Esophagus squamous epithelium (tissue), 4 donors: Measurements from ENCODE around the gene KIDINS220.

ENCODE experiments used
- POLR2A ChIP-seq, 4 donors: fragments of 450-650 bp; IDR thresholded peaks; one replicate each; pipeline ENCODE4 v1.6.1; 2017; ENCODE audit warnings: antibody characterized with exemption in 4 of 4, mild to moderate bottlenecking in 4 of 4, moderate library complexity in 3 of 4
- TF ChIP-seq, protein P1 (sequence below), 6 experiments: fragments of 450-650 bp in 4 of 6; fragments of 200-600 bp in 2 of 6; sonication (generic) in 2 of 6; IDR thresholded peaks; one replicate each; pipeline ENCODE4 v1.5.1; 2016 to 2019; ENCODE audit warnings: antibody characterized with exemption in 6 of 6, mild to moderate bottlenecking in 4 of 6, moderate library complexity in 4 of 6

DNA sequence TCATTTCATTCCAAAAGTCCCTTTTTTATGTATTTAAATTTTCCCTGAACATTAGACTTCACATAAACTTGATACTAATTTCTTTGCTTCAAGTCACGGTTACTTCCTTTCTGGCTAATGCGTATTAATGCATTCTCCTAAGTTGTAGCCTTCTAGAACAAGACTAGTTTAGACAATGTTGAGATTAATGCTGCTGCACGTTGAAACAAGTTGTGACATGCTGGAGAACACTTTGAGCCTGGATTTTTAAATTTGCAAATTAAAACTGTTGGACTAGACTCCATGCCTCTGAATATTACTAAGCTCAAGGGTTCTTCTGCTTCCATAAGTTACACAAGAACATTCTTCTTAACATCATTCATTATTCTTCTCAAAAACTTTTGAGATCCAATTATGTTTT is 126.5 kb downstream of the KIDINS220 start:
- TF ChIP-seq, protein P1, sequence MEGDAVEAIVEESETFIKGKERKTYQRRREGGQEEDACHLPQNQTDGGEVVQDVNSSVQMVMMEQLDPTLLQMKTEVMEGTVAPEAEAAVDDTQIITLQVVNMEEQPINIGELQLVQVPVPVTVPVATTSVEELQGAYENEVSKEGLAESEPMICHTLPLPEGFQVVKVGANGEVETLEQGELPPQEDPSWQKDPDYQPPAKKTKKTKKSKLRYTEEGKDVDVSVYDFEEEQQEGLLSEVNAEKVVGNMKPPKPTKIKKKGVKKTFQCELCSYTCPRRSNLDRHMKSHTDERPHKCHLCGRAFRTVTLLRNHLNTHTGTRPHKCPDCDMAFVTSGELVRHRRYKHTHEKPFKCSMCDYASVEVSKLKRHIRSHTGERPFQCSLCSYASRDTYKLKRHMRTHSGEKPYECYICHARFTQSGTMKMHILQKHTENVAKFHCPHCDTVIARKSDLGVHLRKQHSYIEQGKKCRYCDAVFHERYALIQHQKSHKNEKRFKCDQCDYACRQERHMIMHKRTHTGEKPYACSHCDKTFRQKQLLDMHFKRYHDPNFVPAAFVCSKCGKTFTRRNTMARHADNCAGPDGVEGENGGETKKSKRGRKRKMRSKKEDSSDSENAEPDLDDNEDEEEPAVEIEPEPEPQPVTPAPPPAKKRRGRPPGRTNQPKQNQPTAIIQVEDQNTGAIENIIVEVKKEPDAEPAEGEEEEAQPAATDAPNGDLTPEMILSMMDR (IDR thresholded peaks at IDR 0.05) = no peak
- no peak for TF ChIP-seq POLR2A (IDR thresholded peaks at IDR 0.05)
